ENCODE results near the gene MEF2D.
A peak's percentile ranks its signal among the peaks of the same experiment; 100 is the strongest.

The MEF2D gene

GRCh38 chr1:156523801-156524480 lies 23.4 kb upstream of the MEF2D start:
- DNase-seq = peak; percentile 64

- DNase-seq = no peak
Measured at GRCh38 chr1:156522443-156522970, 21.9 kb upstream of the MEF2D start.

- DNase-seq = no peak
Measured at GRCh38 chr1:156517748-156518147, 17.2 kb upstream of the MEF2D start.

GRCh38 chr1:156516821-156517220 lies 16.2 kb upstream of the MEF2D start:
- no peak for DNase-seq

- peak; percentile 56 for DNase-seq
Measured at GRCh38 chr1:156515956-156516355, 15.4 kb upstream of the MEF2D start.

- DNase-seq = no peak
Measured at GRCh38 chr1:156513185-156513584, 12.6 kb upstream of the MEF2D start.

GRCh38 chr1:156511644-156512043 lies 11.1 kb upstream of the MEF2D start:
- peak; percentile 21 for DNase-seq

GRCh38 chr1:156510709-156511108 lies 10.1 kb upstream of the MEF2D start:
- DNase-seq = no peak

- DNase-seq = no peak
Measured at GRCh38 chr1:156509424-156510034, 9.0 kb upstream of the MEF2D start.

- DNase-seq = no peak
Measured at GRCh38 chr1:156508955-156509234, 8.3 kb upstream of the MEF2D start.

GRCh38 chr1:156508205-156508954 lies 7.8 kb upstream of the MEF2D start:
- DNase-seq = peak; percentile 67

GRCh38 chr1:156506450-156506849 lies 5.9 kb upstream of the MEF2D start:
- DNase-seq = no peak

GRCh38 chr1:156505679-156506298 lies 5.2 kb upstream of the MEF2D start:
- no peak for DNase-seq

- DNase-seq = peak; percentile 98
Measured at GRCh38 chr1:156504821-156505678, 4.5 kb upstream of the MEF2D start.

GRCh38 chr1:156504438-156504813 lies 3.9 kb upstream of the MEF2D start:
- DNase-seq = peak; percentile 52

- DNase-seq = no peak
Measured at GRCh38 chr1:156503698-156504437, 3.3 kb upstream of the MEF2D start.

GRCh38 chr1:156502894-156503697 lies 2.5 kb upstream of the MEF2D start:
- DNase-seq = peak; percentile 90

GRCh38 chr1:156502391-156502893 lies 1.9 kb upstream of the MEF2D start:
- DNase-seq = no peak

- peak; percentile 96 for DNase-seq
Measured at GRCh38 chr1:156500793-156501506, 375 bp upstream of the MEF2D start.

All from MV-4-11 (cell line).